WTC11 (cell line): Measurements from ENCODE around the gene DNAJB5. TPM values are rescaled to one million over a fixed set of nuclear protein-coding genes. Genes with fewer than 3 reads are reported as not detected.

Experiments
- ATAC-seq: fragments of 200-7000 bp; cut with Tn5 transposase; 2 replicates; pipeline ENCODE4 v1.10.0; 2021; ENCODE audit warnings: mild to moderate bottlenecking, moderate library complexity
- CTCF ChIA-PET: fragments of 300-600 bp; sonication (Branson Sonifier 250); formaldehyde crosslinking; loops from one replicate; lab custom pipeline; 2021; ENCODE audit warnings: antibody characterized with exemption; lab: Charles Lee
- POLR2A ChIA-PET: fragments of 350-600 bp; sonication (Branson Sonifier 250); formaldehyde crosslinking; loops from one replicate; lab custom pipeline; 2021; ENCODE audit warnings: antibody characterized with exemption; lab: Charles Lee
- DNase-seq: peaks from one replicate; pipeline ENCODE4 v3.0.0; 2021; ENCODE audit warnings: low spot score
- H3K27ac Mint-ChIP-seq: 2 replicates; pipeline ENCODE4 v1.8.0; 2021; ENCODE audit warnings: mixed read lengths
- H3K27me3 Mint-ChIP-seq: 2 replicates; pipeline ENCODE4 v1.8.0; 2021; ENCODE audit warnings: low read depth, mild to moderate bottlenecking, moderate library complexity, mixed read lengths
- H3K36me3 Mint-ChIP-seq: 2 replicates; pipeline ENCODE4 v1.8.0; 2021; ENCODE audit warnings: mixed read lengths
- H3K4me1 Mint-ChIP-seq: 2 replicates; pipeline ENCODE4 v1.8.0; 2022; ENCODE audit warnings: mixed read lengths
- H3K4me3 Mint-ChIP-seq: 2 replicates; pipeline ENCODE4 v1.8.0; 2021; ENCODE audit warnings: mild to moderate bottlenecking, moderate library complexity, mixed read lengths
- H3K9me3 Mint-ChIP-seq: 2 replicates; pipeline ENCODE4 v1.8.0; 2021; ENCODE audit warnings: mixed read lengths
- CREM ChIP-seq: sonication (generic); formaldehyde crosslinking; IDR thresholded peaks from 2 replicates; pipeline ENCODE4 v1.8.1; 2022; ENCODE audit warnings: mild to moderate bottlenecking, missing genetic modification reagents, moderate library complexity
- HMGA2 ChIP-seq: fragments of 250-450 bp; sonication (Bioruptor Pico); IDR thresholded peaks from 2 replicates; pipeline ENCODE4 v1.4.0; 2021; ENCODE audit warnings: mild to moderate bottlenecking, moderate library complexity
- KAT7 ChIP-seq: sonication (generic); formaldehyde crosslinking; IDR thresholded peaks from 2 replicates; pipeline ENCODE4 v1.8.1; 2023; ENCODE audit warnings: missing genetic modification reagents, mild to moderate bottlenecking, borderline replicate concordance
- NFE2L1 ChIP-seq: sonication (generic); formaldehyde crosslinking; IDR thresholded peaks from 2 replicates; pipeline ENCODE4 v1.8.1; 2023; ENCODE audit warnings: missing genetic modification reagents
- NR1H2 ChIP-seq: sonication (generic); formaldehyde crosslinking; IDR thresholded peaks from 2 replicates; pipeline ENCODE4 v1.9.0; 2021; ENCODE audit warnings: mild to moderate bottlenecking, moderate library complexity, missing genetic modification reagents
- SMAD3 ChIP-seq: sonication (generic); formaldehyde crosslinking; IDR thresholded peaks from 2 replicates; pipeline ENCODE4 v1.8.0; 2022; ENCODE audit warnings: missing genetic modification reagents, mild to moderate bottlenecking, borderline replicate concordance
- SMAD4 ChIP-seq: sonication (generic); formaldehyde crosslinking; IDR thresholded peaks from 2 replicates; pipeline ENCODE4 v1.8.0; 2022; ENCODE audit warnings: mild to moderate bottlenecking, missing genetic modification reagents
- TP53 ChIP-seq: sonication (generic); formaldehyde crosslinking; IDR thresholded peaks from 2 replicates; pipeline ENCODE4 v1.8.1; 2023; ENCODE audit warnings: mild to moderate bottlenecking, missing genetic modification reagents
- ZNF416 ChIP-seq: fragments of 250-450 bp; sonication (Bioruptor Pico); IDR thresholded peaks from 2 replicates; pipeline ENCODE4 v1.9.0; 2021; ENCODE audit warnings: mild to moderate bottlenecking, inconsistent platforms
- ZNF423 ChIP-seq: fragments of 250-450 bp; sonication (Bioruptor Pico); IDR thresholded peaks from 2 replicates; pipeline ENCODE4 v2.1.2; 2022; ENCODE audit warnings: mild to moderate bottlenecking, moderate library complexity
- total RNA-seq: library from RNA; stranded (reverse); gene quantifications from 3 replicates; pipeline ENCODE4 v1.2.3, GENCODE V29; 2021
- TF ChIP-seq, protein P1 (sequence below): sonication (generic); formaldehyde crosslinking; conservative IDR thresholded peaks from 2 replicates; pipeline ENCODE4 v1.8.1; 2023; ENCODE audit warnings: mild to moderate bottlenecking, low read depth, missing genetic modification reagents, moderate library complexity
- TF ChIP-seq, protein P2 (sequence below): sonication (generic); formaldehyde crosslinking; IDR thresholded peaks from 2 replicates; pipeline ENCODE4 v1.8.0; 2023; ENCODE audit warnings: missing genetic modification reagents, mild to moderate bottlenecking, borderline replicate concordance
- TF ChIP-seq, protein P3 (sequence below): sonication (generic); formaldehyde crosslinking; IDR thresholded peaks from 2 replicates; pipeline ENCODE4 v1.8.0; 2022; ENCODE audit warnings: mild to moderate bottlenecking, missing genetic modification reagents
- TF ChIP-seq, protein P4 (sequence below): sonication (generic); formaldehyde crosslinking; IDR thresholded peaks from 2 replicates; pipeline ENCODE4 v1.8.1; 2023; ENCODE audit warnings: mild to moderate bottlenecking, missing genetic modification reagents, moderate library complexity
- TF ChIP-seq, protein P5 (sequence below): fragments of 200-600 bp; IDR thresholded peaks from 2 replicates; pipeline ENCODE4 v1.8.0; 2022; ENCODE audit warnings: antibody characterized with exemption
- TF ChIP-seq, protein P6 (sequence below): fragments of 250-450 bp; sonication (Bioruptor Pico); IDR thresholded peaks from 2 replicates; pipeline ENCODE4 v1.9.0; 2021; ENCODE audit warnings: mild to moderate bottlenecking

Gene DNAJB5
- total RNA-seq, 1 experiment from 2014 or later: 30.0 TPM

DNA sequence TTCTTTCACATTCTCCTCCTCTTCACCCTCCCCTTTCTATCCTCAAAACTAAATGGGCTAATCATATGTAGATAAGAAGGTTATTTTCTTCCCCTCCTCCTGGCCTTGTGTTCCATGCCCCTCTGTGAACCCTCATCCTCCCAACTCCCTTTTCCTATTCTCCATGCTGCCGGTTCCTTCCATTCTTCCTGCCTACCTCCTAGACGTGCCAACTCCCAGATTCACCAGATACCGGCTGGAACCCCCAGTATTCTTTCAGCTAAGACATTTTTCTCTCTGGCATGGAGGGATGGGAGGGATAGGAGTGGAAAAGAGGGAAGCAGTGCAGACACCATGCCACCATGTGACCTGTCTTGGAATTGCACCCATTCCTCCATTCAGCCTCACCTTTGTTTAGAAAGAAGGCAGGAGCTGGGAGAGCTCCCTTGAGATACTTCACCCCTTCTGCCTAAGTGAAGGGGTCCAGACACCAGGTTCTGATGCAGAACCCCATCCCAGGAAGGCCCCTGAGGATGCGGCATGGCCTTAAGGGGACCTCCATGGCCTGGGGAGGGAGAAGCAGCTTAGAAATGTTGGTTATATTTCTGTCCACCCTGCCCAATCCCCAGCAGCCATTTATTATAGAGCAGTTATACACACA, 4.8 kb downstream of the DNAJB5 start:
- peak; percentile 54 for DNase-seq
- peak; percentile 11 for ATAC-seq
- H3K27ac Mint-ChIP-seq: peak overlapping the region; percentile 76
- peaks cover 34% of the 10 kb centered on the region for H3K36me3 Mint-ChIP-seq
- peak overlapping the region; percentile 6; the same call in 1 of the 2 replicates for H3K4me3 Mint-ChIP-seq
- H3K9me3 Mint-ChIP-seq: no peaks in the 10 kb centered on the region
- peaks cover 52% of the 10 kb centered on the region for H3K4me1 Mint-ChIP-seq
- ChIA-PET POLR2A (interaction anchor here (0.5 to 2.5 kb wide), 6 partner anchors 13 to 95 kb away, joined by 3 to 10 read pairs (median 3); partner anchors contain the start of gene VCP), CTCF (interaction anchor here (0.5 to 10.1 kb wide), 34 partner anchors 8 to 735 kb away, joined by 3 to 183 read pairs (median 5); partner anchors contain the start of genes FANCG, STOML2 and VCP)
- H3K27me3 Mint-ChIP-seq: no peaks in the 10 kb centered on the region; the same call in 1 of the 2 replicates
- TF ChIP-seq, protein P1, sequence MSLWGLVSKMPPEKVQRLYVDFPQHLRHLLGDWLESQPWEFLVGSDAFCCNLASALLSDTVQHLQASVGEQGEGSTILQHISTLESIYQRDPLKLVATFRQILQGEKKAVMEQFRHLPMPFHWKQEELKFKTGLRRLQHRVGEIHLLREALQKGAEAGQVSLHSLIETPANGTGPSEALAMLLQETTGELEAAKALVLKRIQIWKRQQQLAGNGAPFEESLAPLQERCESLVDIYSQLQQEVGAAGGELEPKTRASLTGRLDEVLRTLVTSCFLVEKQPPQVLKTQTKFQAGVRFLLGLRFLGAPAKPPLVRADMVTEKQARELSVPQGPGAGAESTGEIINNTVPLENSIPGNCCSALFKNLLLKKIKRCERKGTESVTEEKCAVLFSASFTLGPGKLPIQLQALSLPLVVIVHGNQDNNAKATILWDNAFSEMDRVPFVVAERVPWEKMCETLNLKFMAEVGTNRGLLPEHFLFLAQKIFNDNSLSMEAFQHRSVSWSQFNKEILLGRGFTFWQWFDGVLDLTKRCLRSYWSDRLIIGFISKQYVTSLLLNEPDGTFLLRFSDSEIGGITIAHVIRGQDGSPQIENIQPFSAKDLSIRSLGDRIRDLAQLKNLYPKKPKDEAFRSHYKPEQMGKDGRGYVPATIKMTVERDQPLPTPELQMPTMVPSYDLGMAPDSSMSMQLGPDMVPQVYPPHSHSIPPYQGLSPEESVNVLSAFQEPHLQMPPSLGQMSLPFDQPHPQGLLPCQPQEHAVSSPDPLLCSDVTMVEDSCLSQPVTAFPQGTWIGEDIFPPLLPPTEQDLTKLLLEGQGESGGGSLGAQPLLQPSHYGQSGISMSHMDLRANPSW (CRISPR knock-in tag): no peak
- TF ChIP-seq, protein P2, sequence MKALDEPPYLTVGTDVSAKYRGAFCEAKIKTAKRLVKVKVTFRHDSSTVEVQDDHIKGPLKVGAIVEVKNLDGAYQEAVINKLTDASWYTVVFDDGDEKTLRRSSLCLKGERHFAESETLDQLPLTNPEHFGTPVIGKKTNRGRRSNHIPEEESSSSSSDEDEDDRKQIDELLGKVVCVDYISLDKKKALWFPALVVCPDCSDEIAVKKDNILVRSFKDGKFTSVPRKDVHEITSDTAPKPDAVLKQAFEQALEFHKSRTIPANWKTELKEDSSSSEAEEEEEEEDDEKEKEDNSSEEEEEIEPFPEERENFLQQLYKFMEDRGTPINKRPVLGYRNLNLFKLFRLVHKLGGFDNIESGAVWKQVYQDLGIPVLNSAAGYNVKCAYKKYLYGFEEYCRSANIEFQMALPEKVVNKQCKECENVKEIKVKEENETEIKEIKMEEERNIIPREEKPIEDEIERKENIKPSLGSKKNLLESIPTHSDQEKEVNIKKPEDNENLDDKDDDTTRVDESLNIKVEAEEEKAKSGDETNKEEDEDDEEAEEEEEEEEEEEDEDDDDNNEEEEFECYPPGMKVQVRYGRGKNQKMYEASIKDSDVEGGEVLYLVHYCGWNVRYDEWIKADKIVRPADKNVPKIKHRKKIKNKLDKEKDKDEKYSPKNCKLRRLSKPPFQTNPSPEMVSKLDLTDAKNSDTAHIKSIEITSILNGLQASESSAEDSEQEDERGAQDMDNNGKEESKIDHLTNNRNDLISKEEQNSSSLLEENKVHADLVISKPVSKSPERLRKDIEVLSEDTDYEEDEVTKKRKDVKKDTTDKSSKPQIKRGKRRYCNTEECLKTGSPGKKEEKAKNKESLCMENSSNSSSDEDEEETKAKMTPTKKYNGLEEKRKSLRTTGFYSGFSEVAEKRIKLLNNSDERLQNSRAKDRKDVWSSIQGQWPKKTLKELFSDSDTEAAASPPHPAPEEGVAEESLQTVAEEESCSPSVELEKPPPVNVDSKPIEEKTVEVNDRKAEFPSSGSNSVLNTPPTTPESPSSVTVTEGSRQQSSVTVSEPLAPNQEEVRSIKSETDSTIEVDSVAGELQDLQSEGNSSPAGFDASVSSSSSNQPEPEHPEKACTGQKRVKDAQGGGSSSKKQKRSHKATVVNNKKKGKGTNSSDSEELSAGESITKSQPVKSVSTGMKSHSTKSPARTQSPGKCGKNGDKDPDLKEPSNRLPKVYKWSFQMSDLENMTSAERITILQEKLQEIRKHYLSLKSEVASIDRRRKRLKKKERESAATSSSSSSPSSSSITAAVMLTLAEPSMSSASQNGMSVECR (CRISPR knock-in tag): no peak
- TF ChIP-seq, protein P3, sequence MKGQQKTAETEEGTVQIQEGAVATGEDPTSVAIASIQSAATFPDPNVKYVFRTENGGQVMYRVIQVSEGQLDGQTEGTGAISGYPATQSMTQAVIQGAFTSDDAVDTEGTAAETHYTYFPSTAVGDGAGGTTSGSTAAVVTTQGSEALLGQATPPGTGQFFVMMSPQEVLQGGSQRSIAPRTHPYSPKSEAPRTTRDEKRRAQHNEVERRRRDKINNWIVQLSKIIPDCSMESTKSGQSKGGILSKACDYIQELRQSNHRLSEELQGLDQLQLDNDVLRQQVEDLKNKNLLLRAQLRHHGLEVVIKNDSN (CRISPR knock-in tag): peak; percentile 67; the same call in 1 of the 2 replicates
- TF ChIP-seq, protein P4, sequence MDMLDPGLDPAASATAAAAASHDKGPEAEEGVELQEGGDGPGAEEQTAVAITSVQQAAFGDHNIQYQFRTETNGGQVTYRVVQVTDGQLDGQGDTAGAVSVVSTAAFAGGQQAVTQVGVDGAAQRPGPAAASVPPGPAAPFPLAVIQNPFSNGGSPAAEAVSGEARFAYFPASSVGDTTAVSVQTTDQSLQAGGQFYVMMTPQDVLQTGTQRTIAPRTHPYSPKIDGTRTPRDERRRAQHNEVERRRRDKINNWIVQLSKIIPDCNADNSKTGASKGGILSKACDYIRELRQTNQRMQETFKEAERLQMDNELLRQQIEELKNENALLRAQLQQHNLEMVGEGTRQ: peak; percentile 78
- TF ChIP-seq, protein P5, sequence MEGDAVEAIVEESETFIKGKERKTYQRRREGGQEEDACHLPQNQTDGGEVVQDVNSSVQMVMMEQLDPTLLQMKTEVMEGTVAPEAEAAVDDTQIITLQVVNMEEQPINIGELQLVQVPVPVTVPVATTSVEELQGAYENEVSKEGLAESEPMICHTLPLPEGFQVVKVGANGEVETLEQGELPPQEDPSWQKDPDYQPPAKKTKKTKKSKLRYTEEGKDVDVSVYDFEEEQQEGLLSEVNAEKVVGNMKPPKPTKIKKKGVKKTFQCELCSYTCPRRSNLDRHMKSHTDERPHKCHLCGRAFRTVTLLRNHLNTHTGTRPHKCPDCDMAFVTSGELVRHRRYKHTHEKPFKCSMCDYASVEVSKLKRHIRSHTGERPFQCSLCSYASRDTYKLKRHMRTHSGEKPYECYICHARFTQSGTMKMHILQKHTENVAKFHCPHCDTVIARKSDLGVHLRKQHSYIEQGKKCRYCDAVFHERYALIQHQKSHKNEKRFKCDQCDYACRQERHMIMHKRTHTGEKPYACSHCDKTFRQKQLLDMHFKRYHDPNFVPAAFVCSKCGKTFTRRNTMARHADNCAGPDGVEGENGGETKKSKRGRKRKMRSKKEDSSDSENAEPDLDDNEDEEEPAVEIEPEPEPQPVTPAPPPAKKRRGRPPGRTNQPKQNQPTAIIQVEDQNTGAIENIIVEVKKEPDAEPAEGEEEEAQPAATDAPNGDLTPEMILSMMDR: peak; percentile 49
- no peak for TF ChIP-seq KAT7 (CRISPR knock-in tag)

DNA sequence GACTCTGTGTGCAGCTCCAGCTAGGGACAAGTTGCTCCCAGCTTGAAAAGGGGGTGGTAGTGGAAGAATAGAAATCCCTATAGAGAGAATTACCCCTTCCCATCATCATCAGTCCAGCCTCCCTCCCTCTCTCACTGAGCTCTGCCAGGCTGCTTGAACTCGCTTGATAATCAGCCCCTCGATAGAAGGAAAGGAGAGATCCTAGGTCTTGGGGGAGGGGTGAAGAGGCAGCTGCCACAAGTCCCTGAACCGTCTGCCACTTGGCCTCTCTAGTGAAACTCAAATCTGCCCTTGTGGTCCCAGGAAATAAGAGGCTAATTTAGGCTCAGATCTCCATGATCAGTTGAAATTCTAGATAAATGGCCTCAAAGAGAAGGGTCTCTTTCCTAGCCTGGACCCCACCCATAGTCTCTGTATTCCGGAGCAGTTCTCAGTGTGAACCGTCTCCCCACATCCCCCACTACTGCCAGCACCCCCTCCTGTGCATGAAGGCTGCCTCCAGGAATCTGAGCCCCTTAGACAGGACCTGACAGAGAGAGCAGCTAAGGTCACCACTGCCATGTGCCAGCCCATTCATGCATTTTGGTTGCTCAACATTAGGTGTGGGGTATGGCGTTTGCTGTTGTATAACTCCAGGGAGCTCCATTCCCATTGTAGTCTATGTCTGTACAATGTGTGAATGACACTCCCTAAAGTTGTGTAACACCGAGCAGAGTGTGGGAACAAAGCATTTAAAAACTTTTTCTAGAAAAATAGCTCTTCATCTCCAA, 5.5 kb downstream of the DNAJB5 start:
- Mint-ChIP-seq H3K9me3 (no peaks in the 10 kb centered on the region), H3K27ac (no peak overlapping the region), H3K4me1 (peaks cover 52% of the 10 kb centered on the region), H3K27me3 (no peaks in the 10 kb centered on the region; the same call in 1 of the 2 replicates), H3K4me3 (no peak overlapping the region), H3K36me3 (peaks cover 34% of the 10 kb centered on the region)
- ATAC-seq (no peak), DNase-seq (no peak)
- TF ChIP-seq SMAD4 (CRISPR knock-in tag) (no peak), ZNF423 (CRISPR knock-in tag) (no peak), HMGA2 (no peak), CREM (CRISPR knock-in tag) (no peak), ZNF416 (CRISPR knock-in tag) (no peak), NFE2L1 (no peak), SMAD3 (no peak), NR1H2 (CRISPR knock-in tag) (no peak), TP53 (CRISPR knock-in tag) (no peak)
- TF ChIP-seq, protein P6, sequence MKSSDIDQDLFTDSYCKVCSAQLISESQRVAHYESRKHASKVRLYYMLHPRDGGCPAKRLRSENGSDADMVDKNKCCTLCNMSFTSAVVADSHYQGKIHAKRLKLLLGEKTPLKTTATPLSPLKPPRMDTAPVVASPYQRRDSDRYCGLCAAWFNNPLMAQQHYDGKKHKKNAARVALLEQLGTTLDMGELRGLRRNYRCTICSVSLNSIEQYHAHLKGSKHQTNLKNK (CRISPR knock-in tag): no peak
- TF ChIP-seq, protein P4: no peak
- POLR2A ChIA-PET: interaction anchor here (1.0 to 2.5 kb wide), 4 partner anchors 32 to 96 kb away, joined by 3 to 10 read pairs (median 6); partner anchors contain the start of gene VCP
- CTCF ChIA-PET: interaction anchor here (0.6 to 10.1 kb wide), 29 partner anchors 8 to 331 kb away, joined by 3 to 183 read pairs (median 6); partner anchors contain the start of genes FANCG, STOML2 and VCP
